Duodenal mucosa (tissue), 2 donors: ENCODE results near the gene OGFOD3.

Experiments
- H3K27ac ChIP-seq: one replicate; pipeline ENCODE4 v1.7.0; 2013; ENCODE audit warnings: low read depth, low read length
- H3K27me3 ChIP-seq, 2 donors: one replicate each; pipeline ENCODE4 v1.7.0; 2013; ENCODE audit warnings: low read length in 2 of 2, control low read depth in 1 of 2; ENCODE audit not compliant: insufficient read depth in 2 of 2, control insufficient read depth in 1 of 2
- H3K36me3 ChIP-seq, 2 donors: one replicate each; pipeline ENCODE4 v1.7.0; 2013; ENCODE audit warnings: low read length in 2 of 2, control low read depth in 1 of 2; ENCODE audit not compliant: insufficient read depth in 2 of 2, control insufficient read depth in 1 of 2
- H3K4me1 ChIP-seq, 2 donors: one replicate each; pipeline ENCODE4 v1.7.0; 2013; ENCODE audit warnings: low read length in 2 of 2, control low read depth in 1 of 2; ENCODE audit not compliant: insufficient read depth in 2 of 2, control insufficient read depth in 1 of 2
- H3K4me3 ChIP-seq, 2 donors: one replicate each; pipeline ENCODE4 v1.7.0; 2013; ENCODE audit warnings: low read length in 2 of 2, low read depth in 1 of 2
- H3K9ac ChIP-seq, 2 donors: one replicate each; pipeline ENCODE4 v1.7.0; 2013; ENCODE audit warnings: low read length in 2 of 2, low read depth in 1 of 2
- H3K9me3 ChIP-seq, 2 donors: one replicate each; pipeline ENCODE4 v1.7.0; 2013; ENCODE audit warnings: low read length in 2 of 2, control low read depth in 1 of 2; ENCODE audit not compliant: control insufficient read depth in 1 of 2

OGFOD3 gene

GRCh38 chr17:82397449-82398335 lies 20.7 kb downstream of the OGFOD3 start:
- no peak overlapping the region for H3K27ac ChIP-seq
- no peaks in the 10 kb centered on the region for H3K27me3 ChIP-seq
- no peak overlapping the region for H3K9ac ChIP-seq
- H3K36me3 ChIP-seq: peaks cover 0 to 21% of the 10 kb centered on the region in 2 donors
- H3K4me3 ChIP-seq: no peak overlapping the region
- no peaks in the 10 kb centered on the region for H3K4me1 ChIP-seq
- H3K9me3 ChIP-seq: no peaks in the 10 kb centered on the region

- Histone ChIP-seq H3K9me3 (no peaks in the 10 kb centered on the region), H3K27ac (no peak overlapping the region), H3K27me3 (no peaks in the 10 kb centered on the region), H3K4me3 (no peak overlapping the region), H3K4me1 (no peaks in the 10 kb centered on the region), H3K36me3 (peaks cover 0 to 25% of the 10 kb centered on the region in 2 donors), H3K9ac (no peak overlapping the region)
Observed at GRCh38 chr17:82396601-82397435, 21.6 kb downstream of the OGFOD3 start.

GRCh38 chr17:82394278-82394677 lies 24.1 kb downstream of the OGFOD3 start:
- no peaks in the 10 kb centered on the region for H3K4me1 ChIP-seq
- H3K9ac ChIP-seq: no peak overlapping the region
- no peak overlapping the region for H3K4me3 ChIP-seq
- no peak overlapping the region for H3K27ac ChIP-seq
- H3K36me3 ChIP-seq: peaks cover 0 to 20% of the 10 kb centered on the region in 2 donors
- no peaks in the 10 kb centered on the region for H3K27me3 ChIP-seq
- no peaks in the 10 kb centered on the region for H3K9me3 ChIP-seq

GRCh38 chr17:82392941-82393340 lies 25.4 kb downstream of the OGFOD3 start:
- Histone ChIP-seq H3K9me3 (no peaks in the 10 kb centered on the region), H3K4me3 (no peak overlapping the region), H3K36me3 (peaks cover 0 to 20% of the 10 kb centered on the region in 2 donors), H3K4me1 (peaks cover 0 to 4% of the 10 kb centered on the region in 2 donors), H3K27ac (no peak overlapping the region), H3K9ac (no peak overlapping the region), H3K27me3 (peaks cover 3 to 4% of the 10 kb centered on the region in 2 donors)

GRCh38 chr17:82392209-82392920 lies 26.0 kb downstream of the OGFOD3 start:
- H3K27ac ChIP-seq: no peak overlapping the region
- no peaks in the 10 kb centered on the region for H3K9me3 ChIP-seq
- peaks cover 9 to 10% of the 10 kb centered on the region in 2 donors for H3K27me3 ChIP-seq
- peaks cover 0 to 6% of the 10 kb centered on the region in 2 donors for H3K4me1 ChIP-seq
- H3K36me3 ChIP-seq: peaks cover 0 to 16% of the 10 kb centered on the region in 2 donors
- H3K4me3 ChIP-seq: no peak overlapping the region
- no peak overlapping the region for H3K9ac ChIP-seq

- Histone ChIP-seq H3K36me3 (peaks cover 0 to 16% of the 10 kb centered on the region in 2 donors), H3K9ac (no peak overlapping the region), H3K4me1 (peaks cover 0 to 10% of the 10 kb centered on the region in 2 donors)
Observed at GRCh38 chr17:82391496-82392066, 26.8 kb downstream of the OGFOD3 start.

GRCh38 chr17:82390860-82391435 lies 27.4 kb downstream of the OGFOD3 start:
- H3K27ac ChIP-seq: no peak overlapping the region

More at GRCh38 chr17:82391496-82392066, 26.8 kb downstream of the OGFOD3 start:
- no peaks in the 10 kb centered on the region for H3K9me3 ChIP-seq
- H3K4me3 ChIP-seq: no peak overlapping the region
- H3K27me3 ChIP-seq: peaks cover 16% of the 10 kb centered on the region in 2 donors
- H3K27ac ChIP-seq: no peak overlapping the region

GRCh38 chr17:82390015-82390859 lies 28.1 kb downstream of the OGFOD3 start:
- no peaks in the 10 kb centered on the region for H3K9me3 ChIP-seq
- H3K36me3 ChIP-seq: peaks cover 0 to 16% of the 10 kb centered on the region in 2 donors
- H3K4me1 ChIP-seq: peaks cover 0 to 10% of the 10 kb centered on the region in 2 donors
- H3K4me3 ChIP-seq: no peak overlapping the region
- no peak overlapping the region for H3K27ac ChIP-seq
- H3K27me3 ChIP-seq: peaks cover 16 to 19% of the 10 kb centered on the region in 2 donors
- H3K9ac ChIP-seq: no peak overlapping the region

More at GRCh38 chr17:82390860-82391435, 27.4 kb downstream of the OGFOD3 start:
- Histone ChIP-seq H3K27me3 (peaks cover 16 to 19% of the 10 kb centered on the region in 2 donors), H3K4me1 (peaks cover 0 to 10% of the 10 kb centered on the region in 2 donors), H3K36me3 (peaks cover 0 to 16% of the 10 kb centered on the region in 2 donors), H3K9me3 (no peaks in the 10 kb centered on the region), H3K9ac (no peak overlapping the region), H3K4me3 (no peak overlapping the region)
